LoVo (cell line): ENCODE measurements around the gene EIPR1.

Experiments used
- DNase-seq: peaks from one replicate; pipeline ENCODE4 v3.0.0-alpha.2; 2016; ENCODE audit warnings: low spot score

Gene EIPR1

GRCh38 chr2:3267869-3268704 is 109.5 kb downstream of the EIPR1 start:
- DNase-seq: no peak

- no peak for DNase-seq
Measured at GRCh38 chr2:3266925-3267867, 110.4 kb downstream of the EIPR1 start.

- no peak for DNase-seq
Measured at GRCh38 chr2:3265981-3266924, 111.4 kb downstream of the EIPR1 start.

DNA sequence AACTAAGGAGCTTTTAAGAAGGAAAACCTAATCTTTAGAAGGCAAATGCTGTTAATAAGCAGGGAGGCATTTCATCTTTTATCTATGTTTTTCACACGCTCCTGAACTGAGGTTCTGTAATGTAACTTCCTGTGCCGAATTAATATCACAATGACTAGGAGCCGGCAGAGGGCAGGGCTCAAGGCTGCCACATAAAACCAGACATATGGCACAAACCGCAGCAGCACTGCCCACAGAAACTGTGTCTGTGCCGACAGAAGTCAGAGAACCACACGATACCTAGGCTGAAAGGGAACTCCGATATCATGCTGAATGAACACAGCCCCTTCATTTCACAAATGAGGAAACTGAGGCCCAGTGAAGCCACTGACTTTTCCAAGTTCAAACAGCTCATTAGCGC is 112.1 kb downstream of the EIPR1 start:
- DNase-seq: no peak

GRCh38 chr2:3264010-3264744 is 113.4 kb downstream of the EIPR1 start:
- DNase-seq: no peak

- no peak for DNase-seq
Measured at GRCh38 chr2:3263487-3263886, 114.1 kb downstream of the EIPR1 start.

DNA sequence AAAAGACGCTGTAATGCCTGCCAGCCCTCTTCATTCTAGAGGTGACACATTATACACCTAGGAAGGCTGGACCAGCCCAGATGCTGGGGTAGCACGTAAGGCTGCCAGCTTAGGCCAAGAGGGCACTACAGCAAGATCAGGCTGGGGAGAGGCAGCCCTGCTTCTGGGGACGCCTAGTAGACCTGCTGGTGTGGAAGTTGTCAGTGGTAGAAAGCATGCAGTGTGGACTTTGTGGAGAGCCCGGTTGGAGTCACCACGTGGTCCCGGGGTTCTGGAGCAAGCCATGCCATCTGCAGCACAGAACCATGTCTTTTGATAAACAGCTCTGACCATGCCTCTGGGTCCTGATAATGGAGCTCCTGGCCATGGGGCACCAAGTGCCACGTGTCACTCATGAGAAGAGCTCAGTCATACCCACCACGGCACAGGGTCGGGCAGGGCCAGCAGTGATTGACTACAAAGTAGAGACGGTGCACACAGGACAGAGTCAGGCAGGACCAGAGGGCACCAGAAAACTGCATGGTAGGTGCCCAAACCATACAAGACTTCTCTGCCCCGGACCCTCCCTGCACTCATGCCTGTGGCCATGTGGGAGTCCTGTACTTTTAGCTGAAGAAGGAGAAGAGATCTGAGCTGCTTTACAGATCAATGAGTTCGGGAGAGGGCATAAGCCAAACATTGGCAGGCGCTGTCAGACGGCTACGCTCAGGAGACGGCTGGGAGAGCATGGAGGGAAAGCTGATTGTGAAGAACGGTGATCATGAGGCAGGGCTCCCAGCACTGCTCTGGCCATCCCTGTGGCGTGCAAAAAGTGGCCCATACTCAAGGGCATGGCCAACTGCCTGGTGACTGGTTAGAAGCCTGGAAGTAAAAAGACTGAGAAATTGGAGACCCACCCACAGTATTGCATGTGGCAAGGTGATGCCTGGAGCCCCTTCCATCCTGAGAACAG is 114.9 kb downstream of the EIPR1 start:
- no peak for DNase-seq

DNA sequence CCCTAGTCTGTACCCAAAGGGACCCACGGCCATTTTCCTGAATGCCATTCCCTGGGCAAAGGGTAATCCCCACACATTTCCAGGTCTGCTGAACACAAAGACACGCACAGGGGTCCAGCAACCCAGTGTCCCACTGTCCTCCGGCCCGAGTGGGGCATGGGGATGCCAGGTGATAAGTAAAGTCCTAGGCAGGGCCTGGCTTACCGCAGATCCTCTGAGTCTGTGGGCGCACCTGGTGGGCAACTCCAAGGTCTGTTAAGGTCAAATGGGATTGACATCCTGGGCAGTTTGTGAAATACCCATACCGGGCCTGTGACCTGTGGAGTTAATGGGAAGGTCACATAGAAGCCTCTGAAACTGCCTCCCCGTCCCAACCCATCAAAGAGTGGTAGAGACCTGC is 116.1 kb downstream of the EIPR1 start:
- DNase-seq: no peak

DNA sequence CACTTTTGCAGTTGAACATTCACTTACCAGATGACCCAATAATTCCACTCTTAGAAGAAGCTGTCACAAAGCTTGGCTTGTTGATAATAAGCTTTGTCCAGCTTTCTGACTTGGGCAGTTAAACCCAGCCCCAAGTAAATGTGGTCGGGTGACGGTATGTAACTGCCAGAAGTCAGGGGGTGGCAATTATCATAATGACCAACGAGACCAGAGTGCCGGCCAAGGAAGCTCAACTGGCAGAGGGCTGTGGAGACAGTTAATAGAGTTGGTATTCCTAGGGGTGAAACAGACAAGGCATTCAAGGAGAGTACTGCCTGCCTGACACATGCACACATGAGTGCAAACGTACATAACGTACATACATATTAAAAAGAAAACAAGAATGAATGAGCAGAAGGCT is 116.7 kb downstream of the EIPR1 start:
- DNase-seq: no peak

DNA sequence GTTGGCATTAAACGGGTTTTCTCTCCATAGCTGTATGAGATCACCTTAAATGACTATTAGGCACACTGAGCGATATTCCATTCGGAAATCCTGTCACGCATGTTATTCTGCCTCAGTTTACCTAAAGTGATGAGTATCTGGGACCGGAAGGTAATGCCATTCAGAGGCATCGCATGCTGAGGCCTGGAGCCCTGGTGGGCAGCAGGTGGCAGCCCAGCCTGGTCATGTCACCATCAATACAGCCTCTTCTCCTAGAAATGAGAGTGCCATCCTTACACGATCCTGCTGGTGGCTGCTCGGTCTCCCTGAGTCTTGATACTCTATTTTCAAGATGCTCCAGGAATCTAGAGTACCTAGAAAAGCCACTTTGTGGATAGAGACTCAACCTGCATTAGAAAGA is 119.8 kb downstream of the EIPR1 start:
- no peak for DNase-seq

GRCh38 chr2:3257166-3257565 is 120.5 kb downstream of the EIPR1 start:
- DNase-seq: no peak

GRCh38 chr2:3256605-3257004 is 121.0 kb downstream of the EIPR1 start:
- DNase-seq: no peak

GRCh38 chr2:3256157-3256556 is 121.5 kb downstream of the EIPR1 start:
- DNase-seq: no peak

DNA sequence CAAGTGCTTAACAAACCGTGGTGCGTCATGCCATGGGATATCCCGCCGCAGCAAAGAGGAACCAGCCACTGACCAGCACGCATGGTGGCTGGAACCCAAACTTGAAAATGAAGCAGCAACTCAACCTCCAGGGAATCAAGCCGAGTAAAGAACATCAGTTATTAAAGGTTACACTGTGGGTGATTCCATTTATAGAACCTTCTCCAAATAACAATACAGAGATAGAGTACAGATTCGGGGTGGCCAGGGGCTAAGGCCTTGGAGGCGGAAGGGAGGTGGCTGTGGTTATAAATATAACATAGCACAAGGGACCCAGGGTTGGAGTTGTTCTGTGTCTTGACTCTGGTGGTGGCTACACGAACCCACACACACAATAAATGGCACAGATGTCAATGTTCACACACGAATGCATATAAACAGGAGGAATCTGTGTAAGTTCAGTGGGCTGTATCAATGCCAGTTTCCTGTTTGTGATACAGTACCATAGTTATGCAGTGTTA is 123.1 kb downstream of the EIPR1 start:
- no peak for DNase-seq

DNA sequence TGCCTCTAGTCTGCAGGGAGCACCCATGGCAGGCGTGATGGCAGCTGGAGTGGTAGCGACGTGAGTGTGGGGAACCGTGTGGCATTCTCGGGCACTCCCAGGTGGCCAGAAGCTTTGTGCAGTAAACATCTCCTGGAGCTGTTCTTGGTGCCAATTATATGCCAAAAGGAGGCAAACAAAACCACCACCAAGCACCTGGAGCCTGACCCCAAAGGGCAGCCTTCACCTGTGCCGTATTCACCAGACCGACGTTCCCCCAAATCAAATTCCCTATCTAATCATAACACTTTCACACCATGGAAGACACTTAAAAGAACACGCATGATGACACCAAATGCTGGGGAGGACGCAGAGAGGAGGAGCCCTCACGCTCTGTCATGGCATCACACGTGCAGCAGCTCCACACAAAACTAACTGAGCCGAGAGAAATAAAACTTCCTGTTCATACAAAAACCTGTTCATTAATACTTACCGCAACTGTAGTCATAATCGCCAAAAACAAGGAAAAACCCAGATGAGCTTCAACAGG is 123.6 kb downstream of the EIPR1 start:
- DNase-seq: no peak

- DNase-seq: no peak
Measured at GRCh38 chr2:3251946-3252345, 125.7 kb downstream of the EIPR1 start.

DNA sequence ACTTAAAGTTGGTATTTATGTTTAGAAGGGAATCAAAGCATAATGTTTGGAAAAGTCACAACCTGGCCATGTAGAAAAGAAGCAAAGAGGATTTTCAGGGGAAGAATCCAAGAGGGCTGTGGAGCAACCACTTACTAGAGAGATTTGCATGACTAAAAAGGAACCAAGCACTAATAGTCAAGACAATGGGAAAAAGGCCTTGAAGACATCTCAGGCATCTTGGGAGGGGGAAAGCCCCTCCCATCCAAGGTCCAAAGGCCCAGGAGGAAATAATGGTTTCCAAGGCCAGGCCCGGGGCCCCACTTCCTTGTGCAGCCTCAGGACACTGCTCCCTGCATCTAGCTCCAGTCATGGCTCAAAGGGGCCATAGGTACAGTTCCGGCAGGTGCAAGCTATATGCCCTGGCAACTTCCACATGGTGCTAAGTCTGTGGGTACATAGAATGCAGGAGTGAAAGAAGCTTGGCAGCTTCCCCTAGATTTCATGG is 128.1 kb downstream of the EIPR1 start:
- DNase-seq: no peak

DNA sequence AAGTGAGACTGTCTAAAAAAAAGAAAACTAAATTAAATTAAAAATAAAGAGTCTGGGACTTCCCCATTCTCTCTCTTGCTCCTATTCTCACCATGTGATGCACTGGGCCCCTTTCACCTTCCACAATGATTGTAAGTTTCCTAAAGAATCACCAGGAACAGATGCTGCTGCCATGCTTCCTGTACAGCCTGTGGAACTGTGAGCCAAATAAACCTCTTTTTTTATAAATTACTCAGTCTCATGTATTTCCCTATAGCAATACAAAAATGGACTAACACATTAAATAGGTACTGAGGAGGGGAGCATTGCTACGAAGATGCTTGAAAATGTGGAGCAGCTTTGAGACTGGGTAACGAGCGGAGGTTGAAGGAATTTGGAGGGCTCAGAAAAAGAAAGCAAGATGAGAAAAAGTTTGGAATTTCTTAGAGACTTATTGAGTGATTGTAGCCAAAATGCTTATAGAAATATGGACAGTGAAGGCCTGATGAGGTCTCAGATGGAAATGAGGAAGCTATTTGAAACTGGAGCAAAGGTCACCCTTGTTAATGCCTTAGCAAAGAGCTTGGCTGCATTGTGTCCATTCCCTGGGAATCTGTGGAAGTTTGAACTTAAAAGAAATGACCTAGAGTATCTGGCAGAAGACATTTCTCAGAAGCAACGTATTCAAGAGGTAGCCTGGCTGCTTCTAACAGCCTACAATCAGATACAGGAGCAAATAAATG is 128.7 kb downstream of the EIPR1 start:
- no peak for DNase-seq
